Measurements from ENCODE around the gene EPRS1. TPM values are rescaled to one million over a fixed set of nuclear protein-coding genes. Genes with fewer than 3 reads are reported as not detected.
A peak's percentile ranks its signal among the peaks of the same experiment; 100 is the strongest.

EPRS1 gene
- total RNA-seq (10 to 100 TPM; 15.8 to 89.6 (median 37.5) TPM), polyA plus RNA-seq (10 to 100 TPM; 28.0 to 42.8 (median 30.0) TPM)
- long read RNA-seq, donor 1, partial matches to known transcripts: 0 of 2 reads
- long read RNA-seq, donor 1, other reads (novel, unspliced or antisense): 0 of 2 reads
- long read RNA-seq, donor 2, full-length matches to known transcripts: 6 of 6 reads
- long read RNA-seq, donor 2, partial matches to known transcripts: 0 of 6 reads
- long read RNA-seq, donor 2, other reads (novel, unspliced or antisense): 0 of 6 reads
- long read RNA-seq, donor 3, partial matches to known transcripts: 0 of 3 reads
- long read RNA-seq, donor 3, other reads (novel, unspliced or antisense): 0 of 3 reads
- long read RNA-seq, donor 4: 0 reads
- long read RNA-seq, donor 5, full-length matches to known transcripts: 3 of 11 reads
- long read RNA-seq, donor 5, partial matches to known transcripts: 8 of 11 reads
- long read RNA-seq, donor 5, other reads (novel, unspliced or antisense): 0 of 11 reads
- long read RNA-seq, donor 6: 0 reads
- long read RNA-seq, donor 7, partial matches to known transcripts: 5 of 7 reads
- long read RNA-seq, donor 7, other reads (novel, unspliced or antisense): 0 of 7 reads
- long read RNA-seq, donor 8, full-length matches to known transcripts: 12 of 18 reads
- long read RNA-seq, donor 8, partial matches to known transcripts: 6 of 18 reads
- long read RNA-seq, donor 8, other reads (novel, unspliced or antisense): 0 of 18 reads
- long read RNA-seq, donor 9, partial matches to known transcripts: 0 of 1 reads
- long read RNA-seq, donor 9, other reads (novel, unspliced or antisense): 0 of 1 reads
- long read RNA-seq, donor 10, full-length matches to known transcripts: 1 of 1 reads
- long read RNA-seq, donor 10, partial matches to known transcripts: 0 of 1 reads
- long read RNA-seq, donor 10, other reads (novel, unspliced or antisense): 0 of 1 reads

DNA sequence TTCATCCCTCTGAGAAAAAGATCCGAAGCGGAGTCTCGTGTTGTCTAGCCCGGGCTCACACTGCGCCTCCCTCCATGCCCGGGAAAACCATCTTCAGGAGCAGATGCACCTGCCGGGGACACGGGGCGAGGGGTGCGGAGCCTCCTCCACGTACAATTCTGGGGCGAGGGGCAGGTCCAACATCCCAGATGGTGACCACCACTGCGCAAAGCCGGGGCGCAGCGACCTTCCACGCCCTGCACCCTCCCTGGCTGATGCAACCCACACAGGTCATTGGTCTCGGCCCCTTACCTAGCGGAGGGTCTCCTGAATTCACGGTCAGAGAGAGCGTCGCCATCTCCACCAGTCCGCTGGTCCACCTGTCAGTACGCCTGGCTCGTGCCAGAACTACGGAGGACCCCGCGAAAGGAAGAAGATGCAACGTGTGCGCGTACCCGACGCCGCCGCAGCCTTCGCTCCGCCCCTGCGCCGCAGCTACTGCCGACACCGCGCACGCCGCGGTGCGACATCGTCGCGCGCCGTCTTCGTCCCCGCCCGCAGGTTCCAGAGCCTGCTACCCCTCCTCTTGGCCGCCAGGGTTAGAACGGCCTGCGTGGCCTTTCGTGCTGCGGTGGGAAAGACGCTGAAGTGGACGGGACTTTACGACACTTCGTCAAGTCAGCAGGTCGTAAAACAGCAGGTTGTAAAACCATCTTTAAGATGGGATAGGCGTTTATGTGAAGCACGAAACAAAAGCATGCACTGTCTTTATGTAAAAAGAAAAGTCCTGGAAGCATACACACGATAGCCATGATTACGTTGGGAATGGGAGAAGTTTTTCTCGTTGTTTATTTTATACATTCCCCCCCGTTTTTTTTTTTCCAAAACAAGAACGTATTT is at the start of gene EPRS1:
TSS of gene EPRS1 (minus strand) at position 454 of the 879 bp plus-strand sequence. CDS start at position 337, 117 bp downstream.
- Histone ChIP-seq H3K27me3 (no peaks in the 10 kb centered on the region), H3K9me3 (no peaks in the 10 kb centered on the region), H3K36me3 (peaks cover 0 to 11% (median 7%) of the 10 kb centered on the region in 4 donors), H3K4me1 (peaks cover 0 to 34% (median 25%) of the 10 kb centered on the region in 4 donors), H3K4me3 (peak within 1 kb of the TSS; percentile 79 to 90 (median 88)), H3K27ac (peak within 1 kb of the TSS; percentile 86 to 93 (median 89))
- peak; percentile 94 to 99 for DNase-seq
- TF ChIP-seq, protein P1, sequence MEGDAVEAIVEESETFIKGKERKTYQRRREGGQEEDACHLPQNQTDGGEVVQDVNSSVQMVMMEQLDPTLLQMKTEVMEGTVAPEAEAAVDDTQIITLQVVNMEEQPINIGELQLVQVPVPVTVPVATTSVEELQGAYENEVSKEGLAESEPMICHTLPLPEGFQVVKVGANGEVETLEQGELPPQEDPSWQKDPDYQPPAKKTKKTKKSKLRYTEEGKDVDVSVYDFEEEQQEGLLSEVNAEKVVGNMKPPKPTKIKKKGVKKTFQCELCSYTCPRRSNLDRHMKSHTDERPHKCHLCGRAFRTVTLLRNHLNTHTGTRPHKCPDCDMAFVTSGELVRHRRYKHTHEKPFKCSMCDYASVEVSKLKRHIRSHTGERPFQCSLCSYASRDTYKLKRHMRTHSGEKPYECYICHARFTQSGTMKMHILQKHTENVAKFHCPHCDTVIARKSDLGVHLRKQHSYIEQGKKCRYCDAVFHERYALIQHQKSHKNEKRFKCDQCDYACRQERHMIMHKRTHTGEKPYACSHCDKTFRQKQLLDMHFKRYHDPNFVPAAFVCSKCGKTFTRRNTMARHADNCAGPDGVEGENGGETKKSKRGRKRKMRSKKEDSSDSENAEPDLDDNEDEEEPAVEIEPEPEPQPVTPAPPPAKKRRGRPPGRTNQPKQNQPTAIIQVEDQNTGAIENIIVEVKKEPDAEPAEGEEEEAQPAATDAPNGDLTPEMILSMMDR (IDR thresholded peaks at IDR 0.05): peak in 5 of 7 experiments; percentile 75 to 92 (median 86)
- TF ChIP-seq POLR2A (IDR thresholded peaks at IDR 0.05) (peak in 1 of 4 donors; percentile 9), EP300 (IDR thresholded peaks at IDR 0.05) (no peak), POLR2AphosphoS5 (IDR thresholded peaks at IDR 0.05) (peak; percentile 90 to 99 (median 97))
- intact Hi-C loops (cut with DNase I; ENCODE audit: low total_unique reads): loop anchor here (5.0 kb wide), 1 partner anchor 41 kb away; the partner anchor contains the start of gene BPNT1
- WGBS, 5 donors: 0% methylated on average over 37 to 71 of the region's 71 CpGs

DNA sequence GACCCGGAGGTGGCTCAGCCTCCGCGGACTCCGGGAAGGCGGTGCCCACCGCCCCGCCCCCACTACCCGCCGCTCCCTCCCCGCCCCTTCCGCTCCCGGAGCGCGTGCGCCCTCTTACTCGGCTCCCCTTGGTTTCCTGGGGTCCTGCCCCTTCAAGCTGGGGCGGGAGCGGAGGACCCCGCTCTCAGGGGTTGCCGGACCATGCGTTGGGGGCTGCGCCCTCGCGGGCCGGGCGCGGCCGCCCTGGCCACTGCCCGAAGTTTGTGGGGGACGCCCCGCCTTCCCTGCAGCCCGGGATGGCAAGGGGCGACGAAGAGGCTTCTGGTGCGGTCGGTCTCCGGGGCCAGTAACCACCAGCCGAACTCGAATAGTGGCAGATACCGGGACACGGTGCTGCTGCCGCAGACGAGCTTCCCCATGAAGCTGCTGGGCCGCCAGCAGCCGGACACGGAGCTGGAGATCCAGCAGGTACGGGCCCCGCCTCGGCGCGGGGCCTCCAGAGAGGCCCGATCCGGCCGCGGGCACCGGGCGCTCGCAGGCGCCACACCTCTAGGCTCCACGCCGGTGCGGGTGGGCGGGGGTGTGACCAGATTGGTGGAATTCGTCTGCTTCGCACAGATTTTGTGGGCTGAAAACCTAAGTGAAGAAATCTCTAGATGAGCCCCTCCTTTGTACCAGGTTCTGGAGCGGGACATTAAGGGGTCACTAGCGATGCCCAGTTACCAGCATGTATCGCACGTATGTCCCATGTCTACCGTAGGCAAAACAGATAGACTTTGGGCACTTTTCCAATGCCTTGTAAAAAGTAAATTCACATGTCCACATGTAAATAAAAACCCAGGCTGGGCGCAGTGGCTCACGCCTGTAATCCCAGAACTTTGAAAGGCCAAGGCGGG is 48.0 kb upstream of the EPRS1 start, which contains the start of gene IARS2:
TSS of gene IARS2 (plus strand) at position 117 of the 896 bp plus-strand sequence. CDS start at position 202, 85 bp downstream.
- no peaks in the 10 kb centered on the region for H3K27me3 ChIP-seq
- H3K27ac ChIP-seq: peak within 1 kb of the TSS; percentile 81 to 96 (median 91)
- peak; percentile 92 to 97 for DNase-seq
- H3K4me3 ChIP-seq: peak within 1 kb of the TSS; percentile 80 to 99 (median 97)
- peaks cover 12 to 32% (median 32%) of the 10 kb centered on the region in 4 donors for H3K36me3 ChIP-seq
- peak in 1 of 3 donors; percentile 61 for TF ChIP-seq POLR2AphosphoS5 (IDR thresholded peaks at IDR 0.05)
- TF ChIP-seq, protein P1 (IDR thresholded peaks at IDR 0.05): no peak
- H3K4me1 ChIP-seq: peaks cover 10 to 31% (median 22%) of the 10 kb centered on the region in 4 donors
- 0 to 2% (median 1%) methylated on average over 29 to 73 of the region's 73 CpGs for WGBS, 5 donors
- no peaks in the 10 kb centered on the region for H3K9me3 ChIP-seq
- intact Hi-C loops (cut with DNase I; ENCODE audit: low total_unique reads): no loop called here

DNA sequence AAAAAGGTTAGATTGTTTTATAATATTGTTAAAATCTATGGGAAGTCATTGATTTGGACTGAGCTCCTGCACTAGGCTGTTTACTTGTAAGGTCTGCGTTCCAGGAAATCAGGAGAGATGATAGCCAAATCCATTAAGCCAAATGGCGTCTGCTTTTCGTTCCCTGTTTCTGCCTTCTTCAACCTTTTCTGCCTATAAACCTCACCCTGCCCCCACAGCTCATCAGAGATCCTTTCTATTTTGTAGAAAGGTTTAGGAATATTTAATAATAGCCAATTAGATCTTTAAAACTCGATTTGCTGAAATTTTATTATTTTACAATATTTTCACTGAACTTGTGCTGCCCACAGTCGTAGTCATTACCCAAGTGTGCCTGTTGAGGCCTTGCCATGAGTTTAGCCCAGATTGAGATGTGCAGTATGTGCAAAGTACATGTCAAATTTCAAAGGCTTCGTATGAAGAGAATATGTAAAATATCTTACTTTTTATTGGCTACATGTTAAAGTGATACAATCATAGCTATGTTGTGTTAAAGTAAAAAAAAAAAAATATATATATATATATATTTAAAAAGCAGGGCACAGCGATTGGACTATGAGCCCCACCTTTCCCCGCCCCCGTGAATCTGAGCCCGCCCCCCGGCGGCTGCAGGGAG is 47.2 kb upstream of the EPRS1 start:
- TF ChIP-seq EP300 (IDR thresholded peaks at IDR 0.05): no peak
- intact Hi-C loops (cut with DNase I; ENCODE audit: low total_unique reads): no loop called here
- 20 to 23% (median 22%) methylated on average over 12 of the region's 12 CpGs for WGBS, 5 donors
- DNase-seq: no peak
- Histone ChIP-seq H3K27me3 (no peaks in the 10 kb centered on the region), H3K9me3 (no peaks in the 10 kb centered on the region), H3K4me1 (peaks cover 10 to 38% (median 24%) of the 10 kb centered on the region in 4 donors), H3K4me3 (peak overlapping the region; percentile 80 to 99 (median 97)), H3K27ac (peak overlapping the region in 4 of 5 donors; percentile 81 to 95 (median 90)), H3K36me3 (peaks cover 12 to 25% (median 24%) of the 10 kb centered on the region in 4 donors)

All from stomach (tissue), 19 donors.